Epithelial cell of proximal tubule (primary cell): Measurements from ENCODE around the gene FGF19. TPM values are rescaled to one million over a fixed set of nuclear protein-coding genes. Genes with fewer than 3 reads are reported as not detected.

Source experiments
- DNase-seq: peaks from one replicate; pipeline ENCODE4 v3.0.0-alpha.2; 2011; ENCODE audit warnings: low read depth
- H3K4me3 ChIP-seq: 2 replicates; pipeline ENCODE4 v1.5.1; 2011; ENCODE audit warnings: low read depth, mild to moderate bottlenecking, low read length
- CTCF ChIP-seq: conservative IDR thresholded peaks from 2 replicates; pipeline ENCODE4 v1.5.1; 2012; ENCODE audit warnings: low read depth, mild to moderate bottlenecking, low read length
- total RNA-seq: library from RNA; depleted of rRNA; stranded (reverse); fragments of >200 nt; gene quantifications from 2 replicates; pipeline ENCODE4 v1.2.3, GENCODE V29; 2015

FGF19 gene
- total RNA-seq, 1 donor from 2014 or later, result not detected

- no peak for TF ChIP-seq CTCF
- H3K4me3 ChIP-seq, result no peak overlapping the region
- no peak for DNase-seq
These were observed 27.3 kb upstream of the FGF19 start for GRCh38 chr11:69731110-69731509.

GRCh38 chr11:69730500-69730899, 26.7 kb upstream of the FGF19 start:
- no peak overlapping the region for H3K4me3 ChIP-seq
- no peak for TF ChIP-seq CTCF
- no peak for DNase-seq

GRCh38 chr11:69729252-69729651, 25.4 kb upstream of the FGF19 start:
- DNase-seq, result no peak
- TF ChIP-seq CTCF, result no peak

GRCh38 chr11:69727266-69727665, 23.4 kb upstream of the FGF19 start:
- DNase-seq, result no peak

More at GRCh38 chr11:69729252-69729651, 25.4 kb upstream of the FGF19 start:
- no peak overlapping the region for H3K4me3 ChIP-seq

GRCh38 chr11:69726481-69726880, 22.7 kb upstream of the FGF19 start:
- no peak for DNase-seq
- TF ChIP-seq CTCF, result no peak
- no peak overlapping the region for H3K4me3 ChIP-seq

More at GRCh38 chr11:69727266-69727665, 23.4 kb upstream of the FGF19 start:
- no peak for TF ChIP-seq CTCF
- no peak overlapping the region for H3K4me3 ChIP-seq

- H3K4me3 ChIP-seq, result no peak overlapping the region
- DNase-seq, result no peak
- no peak for TF ChIP-seq CTCF
These were observed 22.2 kb upstream of the FGF19 start for GRCh38 chr11:69726019-69726418.

GRCh38 chr11:69721745-69722144, 17.9 kb upstream of the FGF19 start:
- H3K4me3 ChIP-seq, result no peak overlapping the region
- TF ChIP-seq CTCF, result peak; percentile 61
- no peak for DNase-seq
